Loucy (cell line): ENCODE data around the gene SORCS2.

Experiments
- H2AFZ ChIP-seq: fragments of 200-600 bp; sonication (generic); 2 replicates; pipeline ENCODE4 v1.6.0; 2016; ENCODE audit warnings: antibody characterized with exemption, mild to moderate bottlenecking, low read length, moderate library complexity
- H3F3A ChIP-seq: fragments of 200-600 bp; 2 replicates; pipeline ENCODE4 v1.6.0; 2016; ENCODE audit warnings: antibody characterized with exemption, low read depth, mild to moderate bottlenecking
- H3K27me3 ChIP-seq: fragments of 200-600 bp; sonication (generic); 2 replicates; pipeline ENCODE4 v1.6.1; 2014; ENCODE audit warnings: low read length, mild to moderate bottlenecking; ENCODE audit not compliant: insufficient read depth, poor library complexity, severe bottlenecking
- H3K36me3 ChIP-seq: fragments of 200-600 bp; sonication (generic); 2 replicates; pipeline ENCODE4 v1.6.1; 2016; ENCODE audit warnings: low read length; ENCODE audit not compliant: insufficient read depth
- H3K4me1 ChIP-seq: fragments of 200-600 bp; sonication (generic); 2 replicates; pipeline ENCODE4 v1.5.1; 2014; ENCODE audit warnings: low read length, mild to moderate bottlenecking; ENCODE audit not compliant: insufficient read depth, poor library complexity, severe bottlenecking
- H3K4me2 ChIP-seq: fragments of 200-600 bp; sonication (generic); 2 replicates; pipeline ENCODE4 v1.6.0; 2014; ENCODE audit warnings: antibody characterized with exemption, low read length, low read depth, mild to moderate bottlenecking; ENCODE audit not compliant: poor library complexity, severe bottlenecking
- H3K4me3 ChIP-seq: fragments of 200-600 bp; sonication (generic); 2 replicates; pipeline ENCODE4 v1.5.1; 2014; ENCODE audit warnings: low read length, mild to moderate bottlenecking, mixed read lengths; ENCODE audit not compliant: poor library complexity, severe bottlenecking
- H3K79me2 ChIP-seq: fragments of 200-600 bp; sonication (generic); 2 replicates; pipeline ENCODE4 v1.6.1; 2014; ENCODE audit warnings: low read length; ENCODE audit not compliant: insufficient read depth
- H3K9ac ChIP-seq: fragments of 200-600 bp; sonication (generic); 2 replicates; pipeline ENCODE4 v1.6.0; 2014; ENCODE audit warnings: mild to moderate bottlenecking, low read depth, low read length, moderate library complexity; ENCODE audit not compliant: poor library complexity, severe bottlenecking
- H3K9me2 ChIP-seq: fragments of 200-600 bp; sonication (generic); replicated peaks from 2 replicates; pipeline ENCODE4 v1.6.1; 2016; ENCODE audit warnings: low read depth, low read length, mixed read lengths
- H3K9me3 ChIP-seq: fragments of 200-600 bp; sonication (generic); 2 replicates; pipeline ENCODE4 v1.6.1; 2014; ENCODE audit warnings: mild to moderate bottlenecking, antibody characterized with exemption, low read length, low read depth; ENCODE audit not compliant: insufficient read depth
- H4K20me1 ChIP-seq: fragments of 200-600 bp; sonication (generic); 2 replicates; pipeline ENCODE4 v1.6.0; 2014; ENCODE audit warnings: antibody characterized with exemption, low read length, mild to moderate bottlenecking; ENCODE audit not compliant: insufficient read depth, poor library complexity, severe bottlenecking
- EZH2phosphoT487 ChIP-seq: fragments of 200-600 bp; IDR thresholded peaks from 2 replicates; pipeline ENCODE4 v1.6.1; 2018; ENCODE audit warnings: antibody characterized with exemption, mild to moderate bottlenecking, moderate library complexity, borderline replicate concordance
- TF ChIP-seq, protein P1 (sequence below): fragments of 200-600 bp; sonication (generic); conservative IDR thresholded peaks from 2 replicates; pipeline ENCODE4 v1.5.1; 2014; ENCODE audit warnings: mild to moderate bottlenecking, antibody characterized with exemption, low read length

SORCS2 gene

DNA sequence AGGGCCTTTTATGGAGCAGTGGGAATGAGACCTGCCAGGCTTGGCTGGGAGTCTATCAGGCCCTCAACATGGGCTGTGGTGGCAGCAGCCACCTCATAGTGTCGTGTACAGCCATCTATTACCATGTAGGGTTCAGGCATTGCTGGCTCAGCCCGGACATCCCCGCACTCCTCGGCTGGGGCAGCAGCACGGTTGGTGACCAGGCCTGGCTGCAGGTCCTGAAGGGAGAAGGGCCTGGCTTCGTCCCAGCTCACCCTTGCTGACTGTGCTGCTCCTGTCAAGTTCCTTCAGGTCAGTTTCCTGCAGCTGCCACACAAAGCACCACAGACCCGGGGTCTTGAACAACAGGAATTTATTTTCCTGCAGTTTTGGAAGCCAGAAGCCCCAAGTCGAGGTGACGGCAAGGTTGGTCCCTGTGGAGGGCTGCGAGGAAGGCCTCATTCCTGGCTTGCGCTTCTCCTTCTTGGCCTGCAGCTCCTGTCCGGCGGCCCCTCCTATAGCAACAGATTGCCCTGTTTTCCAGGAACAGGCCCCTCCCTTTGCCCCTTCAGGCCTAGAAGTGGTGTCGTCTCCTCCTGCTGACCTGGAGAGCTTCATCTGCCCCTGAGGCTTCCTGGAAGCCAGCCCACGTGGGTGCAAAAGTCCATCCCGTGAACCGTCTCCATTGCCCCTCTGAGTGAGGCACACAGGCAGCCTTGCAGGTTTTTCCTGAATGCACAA, 25.2 kb upstream of the SORCS2 start:
- Histone ChIP-seq H3K79me2 (no peaks in the 10 kb centered on the region), H3K9me3 (0 out of 2 replicates have a peak, but pooled peaks cover 2% of the 10 kb centered on the region), H3K9ac (no peak overlapping the region), H2AFZ (no peak overlapping the region), H3K9me2 (no peaks in the 10 kb centered on the region), H3K4me1 (no peaks in the 10 kb centered on the region), H4K20me1 (no peaks in the 10 kb centered on the region), H3K4me2 (no peak overlapping the region), H3K36me3 (no peaks in the 10 kb centered on the region), H3F3A (no peaks in the 10 kb centered on the region), H3K27me3 (no peaks in the 10 kb centered on the region), H3K4me3 (no peak overlapping the region)
- TF ChIP-seq EZH2phosphoT487, result no peak

GRCh38 chr4:7167706-7168105, 24.6 kb upstream of the SORCS2 start:
- TF ChIP-seq EZH2phosphoT487, result no peak
- TF ChIP-seq, protein P1, sequence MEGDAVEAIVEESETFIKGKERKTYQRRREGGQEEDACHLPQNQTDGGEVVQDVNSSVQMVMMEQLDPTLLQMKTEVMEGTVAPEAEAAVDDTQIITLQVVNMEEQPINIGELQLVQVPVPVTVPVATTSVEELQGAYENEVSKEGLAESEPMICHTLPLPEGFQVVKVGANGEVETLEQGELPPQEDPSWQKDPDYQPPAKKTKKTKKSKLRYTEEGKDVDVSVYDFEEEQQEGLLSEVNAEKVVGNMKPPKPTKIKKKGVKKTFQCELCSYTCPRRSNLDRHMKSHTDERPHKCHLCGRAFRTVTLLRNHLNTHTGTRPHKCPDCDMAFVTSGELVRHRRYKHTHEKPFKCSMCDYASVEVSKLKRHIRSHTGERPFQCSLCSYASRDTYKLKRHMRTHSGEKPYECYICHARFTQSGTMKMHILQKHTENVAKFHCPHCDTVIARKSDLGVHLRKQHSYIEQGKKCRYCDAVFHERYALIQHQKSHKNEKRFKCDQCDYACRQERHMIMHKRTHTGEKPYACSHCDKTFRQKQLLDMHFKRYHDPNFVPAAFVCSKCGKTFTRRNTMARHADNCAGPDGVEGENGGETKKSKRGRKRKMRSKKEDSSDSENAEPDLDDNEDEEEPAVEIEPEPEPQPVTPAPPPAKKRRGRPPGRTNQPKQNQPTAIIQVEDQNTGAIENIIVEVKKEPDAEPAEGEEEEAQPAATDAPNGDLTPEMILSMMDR, result no peak
- no peak overlapping the region for H3K4me2 ChIP-seq
- no peaks in the 10 kb centered on the region for H3K36me3 ChIP-seq
- no peaks in the 10 kb centered on the region for H3K9me2 ChIP-seq
- H3K4me1 ChIP-seq, result no peaks in the 10 kb centered on the region
- H3F3A ChIP-seq, result no peaks in the 10 kb centered on the region
- H3K79me2 ChIP-seq, result no peaks in the 10 kb centered on the region
- H3K27me3 ChIP-seq, result no peaks in the 10 kb centered on the region
- 0 out of 2 replicates have a peak, but pooled peaks cover 2% of the 10 kb centered on the region for H3K9me3 ChIP-seq
- no peak overlapping the region for H2AFZ ChIP-seq
- H3K9ac ChIP-seq, result no peak overlapping the region
- no peaks in the 10 kb centered on the region for H4K20me1 ChIP-seq
- no peak overlapping the region for H3K4me3 ChIP-seq

- Histone ChIP-seq H3K4me1 (no peaks in the 10 kb centered on the region), H3K9me2 (no peaks in the 10 kb centered on the region), H3K4me3 (no peak overlapping the region), H3K79me2 (no peaks in the 10 kb centered on the region), H2AFZ (no peak overlapping the region), H3K4me2 (no peak overlapping the region), H3K9me3 (0 out of 2 replicates have a peak, but pooled peaks cover 2% of the 10 kb centered on the region), H3F3A (no peaks in the 10 kb centered on the region), H3K9ac (no peak overlapping the region), H4K20me1 (no peaks in the 10 kb centered on the region), H3K36me3 (no peaks in the 10 kb centered on the region), H3K27me3 (no peaks in the 10 kb centered on the region)
- TF ChIP-seq EZH2phosphoT487, result no peak
- TF ChIP-seq, protein P1, result no peak
Observed at GRCh38 chr4:7168106-7168505, 24.2 kb upstream of the SORCS2 start.

GRCh38 chr4:7169134-7169533, 23.2 kb upstream of the SORCS2 start:
- H3K27me3 ChIP-seq, result no peaks in the 10 kb centered on the region
- H3K79me2 ChIP-seq, result no peaks in the 10 kb centered on the region
- H3F3A ChIP-seq, result no peaks in the 10 kb centered on the region
- H3K4me3 ChIP-seq, result no peak overlapping the region
- H3K9me3 ChIP-seq, result 0 out of 2 replicates have a peak, but pooled peaks cover 2% of the 10 kb centered on the region
- no peaks in the 10 kb centered on the region for H4K20me1 ChIP-seq
- H2AFZ ChIP-seq, result no peak overlapping the region
- H3K9me2 ChIP-seq, result no peaks in the 10 kb centered on the region
- H3K36me3 ChIP-seq, result no peaks in the 10 kb centered on the region
- H3K4me1 ChIP-seq, result no peaks in the 10 kb centered on the region
- no peak for TF ChIP-seq EZH2phosphoT487
- TF ChIP-seq, protein P1, result no peak
- no peak overlapping the region for H3K9ac ChIP-seq
- no peak overlapping the region for H3K4me2 ChIP-seq
